ENCODE measurements around the gene KIF26A.

GRCh38 chr14:104129556-104129955 lies 8.8 kb upstream of the KIF26A start:
- no peak for TF ChIP-seq EP300 (IDR thresholded peaks at IDR 0.05; ENCODE audit: borderline replicate concordance in 1 of 2, low read depth in 1 of 2, low read length in 1 of 2)
- no peak for TF ChIP-seq CTCF (IDR thresholded peaks at IDR 0.05)
- TF ChIP-seq TCF12 (IDR thresholded peaks at IDR 0.05) = no peak
- no peak for TF ChIP-seq SMC3 (IDR thresholded peaks at IDR 0.05; ENCODE audit: low read depth, low read length)
- no peak for TF ChIP-seq GABPA (IDR thresholded peaks at IDR 0.05; ENCODE audit: low read depth)

Data from SK-N-SH (cell line).